ENCODE results near the gene CATSPERD. TPM values are rescaled to one million over a fixed set of nuclear protein-coding genes. Genes with fewer than 3 reads are reported as not detected.

CATSPERD gene
- polyA plus RNA-seq, 2 of the 4 experiments (the other 2 are of a cell fraction): 0.03 TPM; not detected in 1

- Histone ChIP-seq H3K4me3 (no peak overlapping the region), H3K4me1 (0 out of 3 replicates have a peak, but pooled peaks cover 4% of the 10 kb centered on the region), H3K27ac (no peak overlapping the region), H3K9me3 (no peaks in the 10 kb centered on the region), H3K4me2 (no peak overlapping the region)
- FAIRE-seq (no peak), DNase-seq (ENCODE audit: low read depth in 1 of 2, low spot score in 1 of 2) (no peak), ATAC-seq (no peak)
- TF ChIP-seq HDAC2 (IDR thresholded peaks at IDR 0.05) (no peak), POLR2AphosphoS2 (conservative IDR thresholded peaks at IDR 0.05; ENCODE audit: low read length) (no peak), ZC3H11A (IDR thresholded peaks at IDR 0.05) (no peak), FOSL2 (IDR thresholded peaks at IDR 0.05) (no peak), FOSL2 (CRISPR knock-in tag; IDR thresholded peaks at IDR 0.05) (no peak), RARB (CRISPR knock-in tag; IDR thresholded peaks at IDR 0.05) (no peak), RAD21 (conservative IDR thresholded peaks at IDR 0.05 in 1 of 2, IDR thresholded peaks at IDR 0.05 in 1 of 2) (no peak), PHF8 (IDR thresholded peaks at IDR 0.05; ENCODE audit: borderline replicate concordance, low read depth) (no peak)
- CTCF ChIA-PET: interaction anchor here (1.2 to 2.0 kb wide), 2 partner anchors 8 to 26 kb away, joined by 3 to 9 read pairs; no protein-coding TSS in a partner anchor
- 86% methylated on average over 8 of the region's 8 CpGs for WGBS (ENCODE audit: missing lambda C conversion rate)
- POLR2A ChIA-PET: no interaction called here
These were observed 77.8 kb downstream of the CATSPERD start for GRCh38 chr19:5798244-5798643.

- POLR2A ChIA-PET: interaction anchor here (0.7 kb wide), 1 partner anchor 104 kb away, joined by 3 read pairs; the partner anchor contains the start of gene NDUFA11
- H3K4me1 ChIP-seq: peaks cover 12% of the 10 kb centered on the region; the same call in 2 of the 3 replicates
- no peaks in the 10 kb centered on the region for H3K9me3 ChIP-seq
- H3K4me2 ChIP-seq: no peak overlapping the region
- no peak overlapping the region for H3K27ac ChIP-seq
- DNase-seq (ENCODE audit: low read depth in 1 of 2, low spot score in 1 of 2): no peak
- WGBS (ENCODE audit: missing lambda C conversion rate): 74% methylated on average over 8 of the region's 37 CpGs
- TF ChIP-seq, protein P1, sequence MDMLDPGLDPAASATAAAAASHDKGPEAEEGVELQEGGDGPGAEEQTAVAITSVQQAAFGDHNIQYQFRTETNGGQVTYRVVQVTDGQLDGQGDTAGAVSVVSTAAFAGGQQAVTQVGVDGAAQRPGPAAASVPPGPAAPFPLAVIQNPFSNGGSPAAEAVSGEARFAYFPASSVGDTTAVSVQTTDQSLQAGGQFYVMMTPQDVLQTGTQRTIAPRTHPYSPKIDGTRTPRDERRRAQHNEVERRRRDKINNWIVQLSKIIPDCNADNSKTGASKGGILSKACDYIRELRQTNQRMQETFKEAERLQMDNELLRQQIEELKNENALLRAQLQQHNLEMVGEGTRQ (IDR thresholded peaks at IDR 0.05): no peak
- TF ChIP-seq HEYL (CRISPR knock-in tag; IDR thresholded peaks at IDR 0.05): no peak
- no peak for TF ChIP-seq CBX8 (IDR thresholded peaks at IDR 0.05)
- no peak for TF ChIP-seq PBX3 (IDR thresholded peaks at IDR 0.05)
- TF ChIP-seq ZFP36 (IDR thresholded peaks at IDR 0.05; ENCODE audit: borderline replicate concordance, partially characterized antibody): no peak
- TF ChIP-seq FOSL2 (IDR thresholded peaks at IDR 0.05): no peak
- TF ChIP-seq FOSL2 (CRISPR knock-in tag; IDR thresholded peaks at IDR 0.05): no peak
- TF ChIP-seq HOXB13 (CRISPR knock-in tag; IDR thresholded peaks at IDR 0.05; ENCODE audit: low read depth): no peak
- no peak for ATAC-seq
- CTCF ChIA-PET: interaction anchor here (1.2 to 1.3 kb wide), 2 partner anchors 23 to 25 kb away, joined by 3 read pairs; no protein-coding TSS in a partner anchor
- no peak overlapping the region for H3K4me3 ChIP-seq
- no peak for FAIRE-seq
These were observed 79.1 kb downstream of the CATSPERD start for GRCh38 chr19:5799247-5800241.

- no peak for FAIRE-seq
- no peak for ATAC-seq
- H3K9me3 ChIP-seq: no peaks in the 10 kb centered on the region
- 62% methylated on average over 12 of the region's 17 CpGs for WGBS (ENCODE audit: missing lambda C conversion rate)
- POLR2A ChIA-PET: no interaction called here
- no peak for DNase-seq (ENCODE audit: low read depth in 1 of 2, low spot score in 1 of 2)
- H3K27ac ChIP-seq: no peak overlapping the region
- no peak overlapping the region for H3K4me2 ChIP-seq
- CTCF ChIA-PET: interaction anchor here (0.8 to 1.6 kb wide), 4 partner anchors 22 to 222 kb away, joined by 3 to 5 read pairs (median 3); no protein-coding TSS in a partner anchor
- peaks cover 16% of the 10 kb centered on the region; the same call in 2 of the 3 replicates for H3K4me1 ChIP-seq
- H3K4me3 ChIP-seq: no peak overlapping the region
- TF ChIP-seq EHMT2 (IDR thresholded peaks at IDR 0.05; ENCODE audit: low read depth) (no peak), CBX8 (IDR thresholded peaks at IDR 0.05) (no peak), MYC (IDR thresholded peaks at IDR 0.05; ENCODE audit: borderline replicate concordance, low read length) (no peak), ZNF302 (CRISPR knock-in tag; IDR thresholded peaks at IDR 0.05) (no peak), MAFK (IDR thresholded peaks at IDR 0.05; ENCODE audit: partially characterized antibody) (no peak), NR3C1 (IDR thresholded peaks at IDR 0.05) (no peak), GATA3 (IDR thresholded peaks at IDR 0.05; ENCODE audit: borderline replicate concordance) (no peak), JUN (IDR thresholded peaks at IDR 0.05) (no peak), RAD21 (conservative IDR thresholded peaks at IDR 0.05 in 1 of 2, IDR thresholded peaks at IDR 0.05 in 1 of 2) (no peak), KDM1A (IDR thresholded peaks at IDR 0.05; ENCODE audit: low read depth) (no peak), REST (IDR thresholded peaks at IDR 0.05) (no peak), POLR2A (IDR thresholded peaks at IDR 0.05; ENCODE audit: low read length) (no peak)
- TF ChIP-seq, protein P2, sequence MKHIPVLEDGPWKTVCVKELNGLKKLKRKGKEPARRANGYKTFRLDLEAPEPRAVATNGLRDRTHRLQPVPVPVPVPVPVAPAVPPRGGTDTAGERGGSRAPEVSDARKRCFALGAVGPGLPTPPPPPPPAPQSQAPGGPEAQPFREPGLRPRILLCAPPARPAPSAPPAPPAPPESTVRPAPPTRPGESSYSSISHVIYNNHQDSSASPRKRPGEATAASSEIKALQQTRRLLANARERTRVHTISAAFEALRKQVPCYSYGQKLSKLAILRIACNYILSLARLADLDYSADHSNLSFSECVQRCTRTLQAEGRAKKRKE (CRISPR knock-in tag; IDR thresholded peaks at IDR 0.05; ENCODE audit: low read depth): no peak
These were observed 80.2 kb downstream of the CATSPERD start for GRCh38 chr19:5800361-5801270.

Measured in A549 (cell line).